ENCODE results near the gene CABP2.

Gene CABP2

DNA sequence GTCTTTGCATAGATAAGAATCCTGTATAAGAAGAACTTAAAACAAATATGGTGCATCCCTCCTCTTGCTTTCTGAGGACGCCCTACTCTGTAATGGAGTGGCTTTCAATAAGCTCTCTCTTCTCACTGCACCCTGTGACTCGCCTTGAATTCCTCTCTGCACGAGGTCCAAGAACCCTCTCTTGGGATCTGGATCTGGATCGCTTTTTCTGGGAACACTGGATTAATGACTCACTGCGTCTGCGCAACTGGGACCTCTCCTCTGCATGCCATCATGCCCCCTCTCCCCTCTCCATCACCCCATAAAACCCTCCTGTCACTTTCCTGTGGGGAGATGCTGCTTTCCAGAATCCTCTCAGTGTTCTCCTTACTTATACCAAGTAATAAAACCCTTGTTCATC is 15.1 kb upstream of the CABP2 start:
- TF ChIP-seq, protein P1, sequence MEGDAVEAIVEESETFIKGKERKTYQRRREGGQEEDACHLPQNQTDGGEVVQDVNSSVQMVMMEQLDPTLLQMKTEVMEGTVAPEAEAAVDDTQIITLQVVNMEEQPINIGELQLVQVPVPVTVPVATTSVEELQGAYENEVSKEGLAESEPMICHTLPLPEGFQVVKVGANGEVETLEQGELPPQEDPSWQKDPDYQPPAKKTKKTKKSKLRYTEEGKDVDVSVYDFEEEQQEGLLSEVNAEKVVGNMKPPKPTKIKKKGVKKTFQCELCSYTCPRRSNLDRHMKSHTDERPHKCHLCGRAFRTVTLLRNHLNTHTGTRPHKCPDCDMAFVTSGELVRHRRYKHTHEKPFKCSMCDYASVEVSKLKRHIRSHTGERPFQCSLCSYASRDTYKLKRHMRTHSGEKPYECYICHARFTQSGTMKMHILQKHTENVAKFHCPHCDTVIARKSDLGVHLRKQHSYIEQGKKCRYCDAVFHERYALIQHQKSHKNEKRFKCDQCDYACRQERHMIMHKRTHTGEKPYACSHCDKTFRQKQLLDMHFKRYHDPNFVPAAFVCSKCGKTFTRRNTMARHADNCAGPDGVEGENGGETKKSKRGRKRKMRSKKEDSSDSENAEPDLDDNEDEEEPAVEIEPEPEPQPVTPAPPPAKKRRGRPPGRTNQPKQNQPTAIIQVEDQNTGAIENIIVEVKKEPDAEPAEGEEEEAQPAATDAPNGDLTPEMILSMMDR (IDR thresholded peaks at IDR 0.05; ENCODE audit: low read depth, low read length), result no peak
- DNase-seq (ENCODE audit: extremely low read depth, low read depth), result no peak

DNA sequence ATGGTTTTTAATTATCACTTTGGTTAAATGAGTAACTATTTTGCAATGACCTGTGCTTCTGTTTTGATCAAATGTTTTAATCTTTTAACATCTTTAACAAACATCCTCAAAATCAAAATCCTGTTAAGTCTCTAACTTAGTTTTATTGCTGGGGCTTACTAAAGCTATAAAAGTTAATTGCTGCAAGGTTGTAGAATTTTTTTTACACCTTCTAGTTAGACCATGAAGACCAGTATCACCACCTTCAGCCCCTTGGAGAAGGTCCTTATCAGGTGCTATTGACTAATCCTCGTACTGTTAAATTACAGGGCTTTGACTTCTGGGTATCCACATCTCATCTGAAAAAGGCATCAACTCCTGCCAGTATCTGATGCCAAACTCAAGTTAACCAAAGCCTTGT is 12.3 kb upstream of the CABP2 start:
- TF ChIP-seq, protein P1 (IDR thresholded peaks at IDR 0.05; ENCODE audit: low read depth, low read length), result no peak
- DNase-seq (ENCODE audit: extremely low read depth, low read depth), result no peak

DNA sequence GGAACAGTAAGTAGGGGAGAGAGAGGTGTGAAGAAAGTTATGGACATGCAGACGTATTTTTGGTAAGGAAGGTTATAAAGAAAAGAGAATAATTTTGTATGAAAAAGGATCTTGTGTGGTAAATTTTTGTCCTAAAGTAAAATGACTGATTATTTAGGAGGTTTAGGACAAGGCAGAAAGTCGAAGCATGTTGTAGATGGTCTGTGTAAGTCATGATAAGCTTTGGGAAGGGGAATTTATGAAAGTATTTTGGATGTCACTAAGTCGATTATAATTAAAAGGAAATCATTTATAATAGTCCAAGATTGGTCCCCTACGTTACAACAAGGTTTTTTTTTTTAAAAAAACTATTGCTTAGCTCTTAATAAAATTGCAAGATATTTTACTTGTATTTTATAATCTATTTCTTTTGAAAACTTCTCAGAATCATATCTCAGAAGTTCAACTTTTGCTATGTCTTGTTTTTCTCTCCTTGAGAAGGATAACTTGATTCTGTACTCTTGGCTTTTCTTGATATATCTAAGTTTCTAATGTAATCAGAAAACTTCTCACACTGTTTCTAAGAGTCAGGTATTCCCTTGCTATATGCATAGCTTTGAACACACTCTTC is 10.9 kb upstream of the CABP2 start:
- TF ChIP-seq, protein P1 (IDR thresholded peaks at IDR 0.05; ENCODE audit: low read depth, low read length), result no peak

DNA sequence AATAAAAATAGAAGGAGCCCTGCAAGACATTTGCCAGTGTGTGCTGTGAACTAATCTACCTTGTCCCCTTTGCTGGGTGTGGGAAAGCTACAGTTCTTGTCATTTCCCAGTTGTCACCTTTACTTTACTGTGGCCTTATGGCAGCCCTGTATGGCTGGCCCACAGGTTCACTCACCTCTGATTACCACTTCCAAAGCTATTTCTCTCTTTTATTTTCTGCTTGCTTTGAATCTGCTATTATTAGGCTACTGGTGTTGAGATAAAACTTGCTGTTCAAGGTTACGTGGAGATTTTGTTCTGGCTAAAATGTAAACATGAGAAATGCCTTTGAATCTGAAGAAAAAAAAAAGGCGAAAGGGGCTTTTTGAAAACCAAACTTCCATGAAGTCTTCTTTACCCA is 9.6 kb upstream of the CABP2 start:
- TF ChIP-seq, protein P1 (IDR thresholded peaks at IDR 0.05; ENCODE audit: low read depth, low read length), result no peak
- no peak for DNase-seq (ENCODE audit: extremely low read depth, low read depth)

More for the DNA sequence above, 10.9 kb upstream of the CABP2 start:
- DNase-seq (ENCODE audit: extremely low read depth, low read depth), result no peak

DNA sequence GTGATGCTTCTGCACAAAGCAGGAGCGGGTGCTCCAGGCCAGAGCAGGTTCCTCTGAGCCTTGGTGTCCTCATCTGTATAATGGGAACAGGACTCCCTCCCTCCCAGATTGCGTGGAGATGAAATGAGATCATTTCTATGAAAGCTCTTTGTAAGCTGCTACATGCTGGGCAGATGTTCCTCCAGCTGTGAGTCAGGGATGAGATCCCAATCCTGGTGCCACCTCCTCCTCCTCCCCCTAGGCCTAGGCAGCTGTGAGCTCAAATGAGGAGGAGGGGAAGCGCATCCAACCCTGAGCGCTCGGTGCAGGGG is 7.0 kb upstream of the CABP2 start:
- TF ChIP-seq, protein P1 (IDR thresholded peaks at IDR 0.05; ENCODE audit: low read depth, low read length), result no peak
- DNase-seq (ENCODE audit: extremely low read depth, low read depth), result no peak

DNA sequence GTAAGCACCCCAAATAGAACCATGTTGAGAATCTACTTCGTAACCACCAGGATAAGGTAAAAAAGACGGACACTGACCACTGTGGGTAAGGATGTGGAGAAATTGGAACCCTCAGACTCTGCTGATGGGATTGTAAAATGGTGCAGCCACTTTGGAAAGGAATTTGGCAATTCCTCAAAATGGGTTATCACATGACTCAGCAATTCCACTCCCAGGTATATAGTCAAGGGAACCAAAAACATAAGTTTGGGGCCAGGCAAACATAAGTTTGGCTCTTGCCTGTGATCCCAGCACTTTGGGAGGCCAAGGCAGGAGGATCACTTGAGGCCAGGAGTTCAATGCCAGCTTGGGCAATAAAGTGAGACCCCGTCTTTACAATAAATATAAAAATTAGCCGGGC is 5.1 kb upstream of the CABP2 start:
- TF ChIP-seq, protein P1 (IDR thresholded peaks at IDR 0.05; ENCODE audit: low read depth, low read length), result no peak
- DNase-seq (ENCODE audit: extremely low read depth, low read depth), result no peak

DNA sequence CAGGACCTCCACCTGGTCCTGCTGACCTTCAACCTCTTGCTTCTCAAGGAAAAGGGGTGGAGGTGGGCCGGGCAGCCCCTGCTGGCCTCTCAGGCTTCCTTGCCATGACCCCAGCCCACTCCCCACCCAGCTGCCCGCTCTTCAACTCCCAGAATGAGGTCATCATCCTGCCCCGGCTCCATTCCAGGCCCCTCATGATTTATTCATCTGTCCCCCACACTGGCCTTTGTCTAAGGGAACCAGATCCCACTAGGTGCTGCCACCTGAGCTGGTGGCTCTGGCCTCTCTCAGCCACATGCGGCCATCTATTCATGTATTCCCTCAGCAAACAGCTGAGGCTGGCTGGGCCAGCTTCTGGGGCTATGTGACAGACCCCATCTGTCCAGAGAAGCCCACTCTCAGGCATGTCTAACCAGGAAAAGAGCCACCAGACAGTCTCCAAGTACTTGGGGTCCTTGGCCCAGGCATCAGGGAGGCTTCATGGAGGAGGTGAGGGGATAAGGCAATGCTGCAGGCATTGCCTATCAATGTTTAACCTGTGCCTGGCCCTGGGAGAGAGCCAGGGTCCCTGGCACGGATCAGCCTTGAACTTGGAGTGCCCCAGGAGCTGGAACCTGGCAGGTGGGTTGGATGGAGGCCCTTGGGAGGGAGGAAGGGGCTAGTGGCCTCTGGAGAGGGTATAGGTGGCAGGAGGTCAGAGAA is 2.2 kb upstream of the CABP2 start:
- TF ChIP-seq, protein P1 (IDR thresholded peaks at IDR 0.05; ENCODE audit: low read depth, low read length), result no peak
- DNase-seq (ENCODE audit: extremely low read depth, low read depth), result no peak

Measured in AG09319 (cell line).